Measurements from ENCODE around the gene ZNF597. TPM values are rescaled to one million over a fixed set of nuclear protein-coding genes. Genes with fewer than 3 reads are reported as not detected.

Gene ZNF597
- total RNA-seq, 1 experiment from 2014 or later: 3.5 TPM

DNA sequence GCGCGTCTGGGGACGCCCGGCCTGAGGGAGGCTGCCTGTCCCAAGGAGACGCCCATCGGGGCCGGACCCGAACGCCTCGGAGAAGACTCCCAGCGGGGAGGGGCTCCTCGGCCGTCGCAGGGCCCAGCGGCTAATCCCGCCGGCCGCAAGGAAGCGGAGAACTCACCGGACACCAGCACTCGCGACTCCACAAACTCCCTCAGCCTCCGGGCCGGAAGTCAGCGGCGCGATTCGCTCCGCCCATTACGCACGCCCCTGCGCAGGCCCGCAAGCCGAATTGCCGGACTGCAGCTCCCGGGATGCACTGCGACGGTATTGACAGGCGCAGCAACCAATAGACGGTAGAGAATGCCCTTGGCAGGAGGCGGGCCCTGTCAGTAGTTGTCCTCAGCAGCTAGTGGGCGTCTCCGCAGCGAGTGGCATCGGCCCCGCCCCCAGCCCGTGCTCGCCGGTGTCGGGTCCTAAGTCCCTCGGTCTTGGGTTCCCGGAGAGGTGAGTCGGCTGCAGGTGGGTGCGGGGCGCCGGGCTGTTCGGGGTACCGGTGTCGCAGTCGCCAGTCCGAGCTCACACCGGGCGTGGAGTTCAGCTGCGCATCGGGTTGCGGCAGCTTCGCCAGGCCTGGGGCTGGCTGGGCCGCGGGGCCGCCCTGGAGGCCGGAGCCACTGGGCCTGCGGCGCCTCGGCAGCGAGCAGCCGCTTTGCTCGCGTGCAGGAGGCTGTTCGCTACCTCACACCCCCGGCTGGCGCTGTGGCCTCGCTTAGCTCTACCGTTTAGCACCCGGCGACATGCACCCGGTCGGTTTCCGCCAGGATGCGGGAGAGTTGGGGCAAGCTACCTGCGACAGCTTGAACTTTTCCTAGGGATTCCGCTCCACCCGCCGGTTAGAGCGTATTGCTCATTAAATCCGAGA is 42.3 kb downstream of the ZNF597 start, which contains the start of the genes ZNF174 and ZSCAN32:
ZNF174 (plus strand) TSS at position 437 of the 910 bp plus-strand sequence. CDS start 790 bp downstream, outside the sequence.
ZSCAN32 (minus strand) TSS at position 226 of the 910 bp plus-strand sequence. CDS start 3,447 bp downstream, outside the sequence.
- peaks cover 3% of the 10 kb centered on the region; the same call in 1 of the 2 replicates for H3K79me2 ChIP-seq (ENCODE audit: insufficient read depth, low read length)
- peaks cover 4% of the 10 kb centered on the region for H3K9me3 ChIP-seq (ENCODE audit: control insufficient read depth, low read depth, low read length)
- H2BK15ac ChIP-seq (ENCODE audit: low read depth, low read length): no peak within 1 kb of the TSS
- no peaks in the 10 kb centered on the region for H3K4me1 ChIP-seq (ENCODE audit: insufficient read depth, low read length)
- DNase-seq: peak; percentile 100
- Mint-ChIP-seq H3K4me3 (peak within 1 kb of the TSS; percentile 82 to 95), H3K27ac (peak within 1 kb of the TSS; percentile 88 to 92 (median 90); a peak in 5 of 7 replicates), H3K27me3 (ENCODE audit: low read depth) (no peaks in the 10 kb centered on the region), H3K9me3 (peaks cover 24 to 33% of the 10 kb centered on the region in 2 experiments), H3K4me1 (peaks cover 7 to 9% of the 10 kb centered on the region in 2 experiments), H3K36me3 (ENCODE audit: insufficient read depth in 1 of 3, low read depth in 3 of 3) (peaks cover 56 to 64% (median 61%) of the 10 kb centered on the region in 3 experiments)
- H3K18ac ChIP-seq (ENCODE audit: insufficient read length, low read depth, low read length): no peak within 1 kb of the TSS
- no peak within 1 kb of the TSS for H2BK5ac ChIP-seq (ENCODE audit: insufficient read length, low read length)
- H3K23ac ChIP-seq (ENCODE audit: insufficient read length, low read depth, low read length): no peak within 1 kb of the TSS
- no peaks in the 10 kb centered on the region for H4K20me1 ChIP-seq (ENCODE audit: control insufficient read depth, insufficient read depth, insufficient read length)
- H2BK120ac ChIP-seq (ENCODE audit: low read depth, low read length, poor library complexity, severe bottlenecking): no peak within 1 kb of the TSS
- TF ChIP-seq, protein P1, sequence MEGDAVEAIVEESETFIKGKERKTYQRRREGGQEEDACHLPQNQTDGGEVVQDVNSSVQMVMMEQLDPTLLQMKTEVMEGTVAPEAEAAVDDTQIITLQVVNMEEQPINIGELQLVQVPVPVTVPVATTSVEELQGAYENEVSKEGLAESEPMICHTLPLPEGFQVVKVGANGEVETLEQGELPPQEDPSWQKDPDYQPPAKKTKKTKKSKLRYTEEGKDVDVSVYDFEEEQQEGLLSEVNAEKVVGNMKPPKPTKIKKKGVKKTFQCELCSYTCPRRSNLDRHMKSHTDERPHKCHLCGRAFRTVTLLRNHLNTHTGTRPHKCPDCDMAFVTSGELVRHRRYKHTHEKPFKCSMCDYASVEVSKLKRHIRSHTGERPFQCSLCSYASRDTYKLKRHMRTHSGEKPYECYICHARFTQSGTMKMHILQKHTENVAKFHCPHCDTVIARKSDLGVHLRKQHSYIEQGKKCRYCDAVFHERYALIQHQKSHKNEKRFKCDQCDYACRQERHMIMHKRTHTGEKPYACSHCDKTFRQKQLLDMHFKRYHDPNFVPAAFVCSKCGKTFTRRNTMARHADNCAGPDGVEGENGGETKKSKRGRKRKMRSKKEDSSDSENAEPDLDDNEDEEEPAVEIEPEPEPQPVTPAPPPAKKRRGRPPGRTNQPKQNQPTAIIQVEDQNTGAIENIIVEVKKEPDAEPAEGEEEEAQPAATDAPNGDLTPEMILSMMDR (conservative IDR thresholded peaks at IDR 0.05): no peak
- H3T11ph ChIP-seq (ENCODE audit: low read length): no peak within 1 kb of the TSS
- no peak within 1 kb of the TSS for H4K5ac ChIP-seq (ENCODE audit: insufficient read length, low read depth, low read length)
- no peak within 1 kb of the TSS for H4K91ac ChIP-seq (ENCODE audit: insufficient read length, low read depth, low read length)
- no peaks in the 10 kb centered on the region for H3K27me3 ChIP-seq (ENCODE audit: insufficient read depth, low read length)
- H3K56ac ChIP-seq (ENCODE audit: insufficient read length, low read depth, low read length): no peak within 1 kb of the TSS
- peak within 1 kb of the TSS; percentile 86 for H3K9ac ChIP-seq (ENCODE audit: extremely low read depth, insufficient read length, low read length)
- no peak within 1 kb of the TSS for H4K8ac ChIP-seq (replicated peaks; ENCODE audit: insufficient read length, low read depth, low read length)
- H3K27ac ChIP-seq (ENCODE audit: insufficient read length, low read depth, low read length): no peak within 1 kb of the TSS
- H3K4ac ChIP-seq (ENCODE audit: low read depth, low read length): no peak within 1 kb of the TSS
- H2AK5ac ChIP-seq (ENCODE audit: insufficient read length, low read length): no peak within 1 kb of the TSS
- WGBS (ENCODE audit: extremely low coverage, insufficient read length, low lambda C conversion rate): no CpG with 5 or more reads among the region's 95 CpGs
- H3K79me1 ChIP-seq (ENCODE audit: insufficient read depth, low read depth, low read length, poor library complexity, severe bottlenecking): peaks cover 2% of the 10 kb centered on the region
- peaks cover 12% of the 10 kb centered on the region for H3K23me2 ChIP-seq (ENCODE audit: insufficient read length, low read depth, low read length, poor library complexity, severe bottlenecking)
- no peak within 1 kb of the TSS for H2BK12ac ChIP-seq (ENCODE audit: insufficient read length, low read depth, low read length)
- H3K14ac ChIP-seq (ENCODE audit: insufficient read depth, low read length): 0 out of 2 replicates have a peak within 1 kb of the TSS, but pooled peaks have one; percentile 46
- H3K4me2 ChIP-seq (ENCODE audit: insufficient read depth, insufficient read length, low read length): peak within 1 kb of the TSS; percentile 98
- H2AFZ ChIP-seq (ENCODE audit: low read length): peak within 1 kb of the TSS; percentile 52
- no peak within 1 kb of the TSS for H2BK20ac ChIP-seq (ENCODE audit: low read depth, low read length, poor library complexity, severe bottlenecking)

Measured in H9 (cell line).